ENCODE data around the gene LRRIQ4. TPM values are rescaled to one million over a fixed set of nuclear protein-coding genes. Genes with fewer than 3 reads are reported as not detected.

Gene LRRIQ4
- under 1 TPM in 1 of 4 donors, not detected in 3; 0.23 TPM for total RNA-seq

- TF ChIP-seq POLR2A (IDR thresholded peaks at IDR 0.05; ENCODE audit: low read depth) (no peak), CTCF (IDR thresholded peaks at IDR 0.05) (peak in 1 of 3 experiments; percentile 14)
- H3K27me3 ChIP-seq = no peaks in the 10 kb centered on the region
- no peaks in the 10 kb centered on the region for H3K36me3 ChIP-seq
- H3K4me1 ChIP-seq = peaks cover 15 to 38% (median 35%) of the 10 kb centered on the region in 4 donors
- intact Hi-C loops (cut with DNase I) = no loop called here
- H3K27ac ChIP-seq (replicated peaks in 1 of 4) = peak within 1 kb of the TSS; percentile 75 to 84 (median 81)
- 13% methylated on average over 34 of the region's 56 CpGs for WGBS
- peak within 1 kb of the TSS; percentile 70 to 83 (median 76) for H3K4me3 ChIP-seq
- no peaks in the 10 kb centered on the region for H3K9me3 ChIP-seq
- DNase-seq (ENCODE audit: extremely low spot score) = no peak
Measured at GRCh38 chr3:169812332-169813235, at the start of gene LRRIQ4, which contains the start of gene LRRC34. TSS of gene LRRIQ4 (plus strand) at chr3:169812870. CDS start at chr3:169821922, 9,052 bp downstream. TSS of gene LRRC34 (minus strand) at chr3:169812904. CDS start at chr3:169812548, 356 bp downstream.

GRCh38 chr3:169764312-169764881, 48.3 kb upstream of the LRRIQ4 start:
- no peak for DNase-seq (ENCODE audit: extremely low spot score)
- WGBS = 0% methylated on average over 25 of the region's 46 CpGs
- Histone ChIP-seq H3K9me3 (no peaks in the 10 kb centered on the region), H3K27ac (replicated peaks in 1 of 4) (peak overlapping the region; percentile 95 to 99 (median 98)), H3K4me1 (peaks cover 4 to 12% (median 6%) of the 10 kb centered on the region in 4 donors), H3K36me3 (no peaks in the 10 kb centered on the region), H3K4me3 (peak overlapping the region; percentile 79 to 94 (median 85)), H3K27me3 (no peaks in the 10 kb centered on the region)
- intact Hi-C loops (cut with DNase I) = no loop called here
- TF ChIP-seq EP300 (IDR thresholded peaks at IDR 0.05) (no peak), CTCF (IDR thresholded peaks at IDR 0.05) (no peak), POLR2AphosphoS5 (IDR thresholded peaks at IDR 0.05) (peak in 1 of 2 donors; percentile 65), POLR2A (IDR thresholded peaks at IDR 0.05; ENCODE audit: low read depth) (no peak)

GRCh38 chr3:169764882-169765612, 47.6 kb upstream of the LRRIQ4 start, which contains the start of gene TERC:
TSS of gene TERC (minus strand) at chr3:169765060.
- H3K9me3 ChIP-seq = no peaks in the 10 kb centered on the region
- H3K27me3 ChIP-seq = no peaks in the 10 kb centered on the region
- DNase-seq (ENCODE audit: extremely low spot score) = peak; percentile 98
- H3K4me3 ChIP-seq = peak within 1 kb of the TSS; percentile 79 to 94 (median 85)
- peak within 1 kb of the TSS; percentile 95 to 99 (median 98) for H3K27ac ChIP-seq (replicated peaks in 1 of 4)
- peaks cover 4 to 14% (median 6%) of the 10 kb centered on the region in 4 donors for H3K4me1 ChIP-seq
- 13% methylated on average over 33 of the region's 42 CpGs for WGBS
- no peak for TF ChIP-seq CTCF (IDR thresholded peaks at IDR 0.05)
- TF ChIP-seq POLR2A (IDR thresholded peaks at IDR 0.05; ENCODE audit: low read depth) = peak; percentile 96
- no peak for TF ChIP-seq EP300 (IDR thresholded peaks at IDR 0.05)
- peak; percentile 96 to 99 for TF ChIP-seq POLR2AphosphoS5 (IDR thresholded peaks at IDR 0.05)
- intact Hi-C loops (cut with DNase I) = no loop called here
- H3K36me3 ChIP-seq = no peaks in the 10 kb centered on the region

- H3K4me1 ChIP-seq = peaks cover 8 to 16% (median 9%) of the 10 kb centered on the region in 4 donors
- no peak for DNase-seq (ENCODE audit: extremely low spot score)
- H3K27ac ChIP-seq (replicated peaks in 1 of 4) = peak within 1 kb of the TSS; percentile 91 to 94 (median 92)
- H3K27me3 ChIP-seq = no peaks in the 10 kb centered on the region
- no peaks in the 10 kb centered on the region for H3K9me3 ChIP-seq
- no peak for TF ChIP-seq CTCF (IDR thresholded peaks at IDR 0.05)
- no peak for TF ChIP-seq EP300 (IDR thresholded peaks at IDR 0.05)
- peak in 1 of 2 donors; percentile 47 for TF ChIP-seq POLR2AphosphoS5 (IDR thresholded peaks at IDR 0.05)
- TF ChIP-seq POLR2A (IDR thresholded peaks at IDR 0.05; ENCODE audit: low read depth) = no peak
- H3K4me3 ChIP-seq = peak within 1 kb of the TSS; percentile 70 to 82 (median 75)
- WGBS = 6% methylated on average over 16 of the region's 51 CpGs
- intact Hi-C loops (cut with DNase I) = no loop called here
- peaks cover 0 to 4% (median 0%) of the 10 kb centered on the region in 4 donors for H3K36me3 ChIP-seq
Measured at GRCh38 chr3:169769287-169770181, 43.1 kb upstream of the LRRIQ4 start, which contains the start of gene ACTRT3. TSS of gene ACTRT3 (minus strand) at chr3:169769561. CDS start at chr3:169769520, 41 bp downstream.
